SH-SY5Y (cell line): ENCODE measurements around the gene NAGS.

ENCODE experiments used
- GATA2 ChIP-seq: IDR thresholded peaks from 2 replicates; pipeline ENCODE4 v1.6.1; 2011; ENCODE audit warnings: mild to moderate bottlenecking, low read depth, low read length
- GATA3 ChIP-seq: IDR thresholded peaks from 2 replicates; pipeline ENCODE4 v1.6.1; 2011; ENCODE audit warnings: low read depth, mild to moderate bottlenecking, low read length, moderate library complexity

GRCh38 chr17:44045486-44045885 is 41.1 kb downstream of the NAGS start:
- no peak for TF ChIP-seq GATA2
- TF ChIP-seq GATA3, result no peak
